Hepatocyte (in vitro differentiated cells): ENCODE results near the gene COL13A1. TPM values are rescaled to one million over a fixed set of nuclear protein-coding genes. Genes with fewer than 3 reads are reported as not detected.

ENCODE experiments used
- DNase-seq: peaks from one replicate; pipeline ENCODE4 v3.0.0-alpha.2; 2016; ENCODE audit warnings: low spot score
- H2AFZ ChIP-seq: fragments of 200-600 bp; sonication (generic); 2 replicates; pipeline ENCODE4 v1.6.0; 2016; ENCODE audit warnings: antibody characterized with exemption, mild to moderate bottlenecking
- H3K27ac ChIP-seq: fragments of 200-600 bp; sonication (generic); 2 replicates; pipeline ENCODE4 v1.5.1; 2016; ENCODE audit warnings: mild to moderate bottlenecking
- H3K27me3 ChIP-seq: fragments of 200-600 bp; sonication (generic); 2 replicates; pipeline ENCODE4 v1.6.1; 2016
- H3K36me3 ChIP-seq: fragments of 200-600 bp; sonication (generic); replicated peaks from 2 replicates; pipeline ENCODE4 v1.5.1; 2016; ENCODE audit warnings: low read depth; ENCODE audit not compliant: insufficient read depth
- H3K4me1 ChIP-seq: fragments of 200-600 bp; sonication (generic); 2 replicates; pipeline ENCODE4 v1.5.1; 2016; ENCODE audit warnings: mild to moderate bottlenecking, moderate library complexity; ENCODE audit not compliant: insufficient read depth
- H3K4me2 ChIP-seq: fragments of 200-600 bp; sonication (generic); 2 replicates; pipeline ENCODE4 v1.6.0; 2016
- H3K4me3 ChIP-seq: fragments of 200-600 bp; sonication (generic); 2 replicates; pipeline ENCODE4 v1.5.1; 2016; ENCODE audit warnings: mild to moderate bottlenecking
- H3K79me2 ChIP-seq: fragments of 200-600 bp; sonication (generic); 2 replicates; pipeline ENCODE4 v1.6.0; 2017; ENCODE audit warnings: mild to moderate bottlenecking
- H3K9me2 ChIP-seq: fragments of 200-600 bp; sonication (generic); replicated peaks from 2 replicates; pipeline ENCODE4 v1.6.0; 2017; ENCODE audit warnings: mild to moderate bottlenecking; ENCODE audit not compliant: insufficient read depth
- H3K9me3 ChIP-seq: fragments of 200-600 bp; sonication (generic); 2 replicates; pipeline ENCODE4 v1.5.1; 2016; ENCODE audit warnings: low read depth, mild to moderate bottlenecking
- H4K20me1 ChIP-seq: fragments of 200-600 bp; sonication (generic); 2 replicates; pipeline ENCODE4 v1.6.0; 2016; ENCODE audit warnings: mild to moderate bottlenecking; ENCODE audit not compliant: insufficient read depth, poor library complexity, severe bottlenecking
- CTCF ChIP-seq: fragments of 200-600 bp; sonication (generic); IDR thresholded peaks from 2 replicates; pipeline ENCODE4 v1.5.1; 2016; ENCODE audit warnings: antibody characterized with exemption, mild to moderate bottlenecking; ENCODE audit not compliant: poor library complexity
- EZH2 ChIP-seq: fragments of 200-600 bp; sonication (generic); IDR thresholded peaks from 2 replicates; pipeline ENCODE4 v1.6.1; 2016; ENCODE audit warnings: antibody characterized with exemption, mild to moderate bottlenecking, borderline replicate concordance
- EZH2phosphoT487 ChIP-seq: fragments of 200-600 bp; sonication (generic); IDR thresholded peaks from one replicate; pipeline ENCODE4 v1.6.1; 2018; ENCODE audit warnings: antibody characterized with exemption, mild to moderate bottlenecking, low read depth, moderate library complexity; ENCODE audit not compliant: unreplicated experiment, severe bottlenecking
- WGBS: methylation state at CpG from one replicate; pipeline ENCODE4 v1.1.6; 2016; ENCODE audit warnings: low lambda C conversion rate; ENCODE audit errors: missing lambda C conversion rate; 5-methylcytosine and 5-hydroxymethylcytosine counted together
- polyA plus RNA-seq: library from polyadenylated mRNA; unstranded; fragments of >200 nt; fragmentation: Nextera tagmentation; extraction: Ambion mirVana; gene quantifications from 2 replicates; pipeline ENCODE4 v1.2.1, GENCODE V29; 2016
- total RNA-seq: library from RNA; depleted of rRNA; stranded (reverse); fragments of >200 nt; gene quantifications from 2 replicates; pipeline ENCODE4 v1.2.3, GENCODE V29; 2014

The COL13A1 gene
- total and polyA plus RNA-seq, 2 experiments from 2014 or later = 4.5 to 8.5 TPM

GRCh38 chr10:69757206-69757552, 44.5 kb upstream of the COL13A1 start:
- Histone ChIP-seq H2AFZ (no peak overlapping the region), H3K27me3 (no peaks in the 10 kb centered on the region), H3K4me2 (no peak overlapping the region), H3K9me2 (no peaks in the 10 kb centered on the region), H3K36me3 (no peaks in the 10 kb centered on the region), H3K4me3 (no peak overlapping the region), H3K9me3 (no peaks in the 10 kb centered on the region), H3K27ac (peak overlapping the region; percentile 76), H3K79me2 (no peaks in the 10 kb centered on the region), H3K4me1 (peaks cover 10% of the 10 kb centered on the region), H4K20me1 (no peaks in the 10 kb centered on the region)
- DNase-seq = no peak
- TF ChIP-seq EZH2 (no peak), EZH2phosphoT487 (no peak)
- WGBS = 90% methylated on average over 5 of the region's 5 CpGs

- no peak for TF ChIP-seq CTCF
- TF ChIP-seq EZH2 = no peak
- no peak for TF ChIP-seq EZH2phosphoT487
- Histone ChIP-seq H3K4me2 (no peak overlapping the region), H3K9me2 (no peaks in the 10 kb centered on the region), H3K4me1 (peaks cover 10% of the 10 kb centered on the region), H3K27me3 (no peaks in the 10 kb centered on the region), H3K9me3 (no peaks in the 10 kb centered on the region), H3K36me3 (no peaks in the 10 kb centered on the region), H4K20me1 (no peaks in the 10 kb centered on the region), H3K27ac (peak overlapping the region; percentile 76), H3K79me2 (no peaks in the 10 kb centered on the region), H3K4me3 (no peak overlapping the region), H2AFZ (no peak overlapping the region)
- 51% methylated on average over 9 of the region's 10 CpGs for WGBS
- peak; percentile 75 for DNase-seq
Measured at GRCh38 chr10:69757553-69758309, 44.0 kb upstream of the COL13A1 start.

GRCh38 chr10:69758310-69758728, 43.4 kb upstream of the COL13A1 start:
- Histone ChIP-seq H3K4me3 (no peak overlapping the region), H3K27ac (peak overlapping the region; percentile 76), H3K4me1 (peaks cover 10% of the 10 kb centered on the region), H3K9me3 (no peaks in the 10 kb centered on the region), H3K79me2 (no peaks in the 10 kb centered on the region), H4K20me1 (no peaks in the 10 kb centered on the region), H2AFZ (no peak overlapping the region), H3K27me3 (no peaks in the 10 kb centered on the region), H3K36me3 (no peaks in the 10 kb centered on the region), H3K4me2 (no peak overlapping the region), H3K9me2 (no peaks in the 10 kb centered on the region)
- 87% methylated on average over 1 of the region's 1 CpG for WGBS
- DNase-seq = no peak
- TF ChIP-seq EZH2phosphoT487 = no peak
- no peak for TF ChIP-seq EZH2
- no peak for TF ChIP-seq CTCF

GRCh38 chr10:69759641-69760040, 42.1 kb upstream of the COL13A1 start:
- H3K36me3 ChIP-seq = no peaks in the 10 kb centered on the region
- H2AFZ ChIP-seq = no peak overlapping the region
- no peaks in the 10 kb centered on the region for H4K20me1 ChIP-seq
- no peaks in the 10 kb centered on the region for H3K79me2 ChIP-seq
- no peaks in the 10 kb centered on the region for H3K27me3 ChIP-seq
- H3K4me2 ChIP-seq = no peak overlapping the region
- H3K9me3 ChIP-seq = no peaks in the 10 kb centered on the region
- TF ChIP-seq EZH2phosphoT487 (no peak), EZH2 (no peak), CTCF (no peak)
- no peak for DNase-seq
- 89% methylated on average over 6 of the region's 6 CpGs for WGBS
- H3K9me2 ChIP-seq = no peaks in the 10 kb centered on the region
- no peak overlapping the region for H3K4me3 ChIP-seq
- peaks cover 10% of the 10 kb centered on the region for H3K4me1 ChIP-seq
- peak overlapping the region; percentile 31 for H3K27ac ChIP-seq
